Panc1 (cell line): Measurements from ENCODE around the gene RAPGEF3. TPM values are rescaled to one million over a fixed set of nuclear protein-coding genes. Genes with fewer than 3 reads are reported as not detected.

Experiments used
- ATAC-seq: fragments of 200-7000 bp; cut with Tn5 transposase; 2 replicates; pipeline ENCODE4 v1.9.1; 2020; ENCODE audit warnings: mild to moderate bottlenecking, moderate library complexity
- BruUV-seq: library from RNA; stranded (reverse); fragments of 400-500 nt; replicated peaks from 2 replicates; lab custom pipeline; 2021; lab: Mats Ljungman, UMichigan
- CTCF ChIA-PET: fragments of 300-600 bp; sonication (Branson Sonifier 250); formaldehyde crosslinking; loops from one replicate; lab custom pipeline; 2022; ENCODE audit warnings: antibody characterized with exemption; lab: Charles Lee
- POLR2A ChIA-PET: fragments of 300-600 bp; sonication (Branson Sonifier 250); formaldehyde crosslinking; loops from one replicate; lab custom pipeline; 2022; ENCODE audit warnings: antibody characterized with exemption; lab: Charles Lee
- DNase-seq: peaks from one replicate; pipeline ENCODE4 v3.0.0-alpha.2; 2010; ENCODE audit warnings: low read depth, low spot score
- H3K27ac ChIP-seq: 2 replicates; pipeline ENCODE4 v1.5.1; 2011; ENCODE audit warnings: mild to moderate bottlenecking, low read length, inconsistent platforms
- H3K27me3 ChIP-seq: fragments of 200-500 bp; sonication (Bioruptor generic); 2 replicates; pipeline ENCODE4 v1.6.0; 2014; ENCODE audit warnings: low read length, inconsistent platforms; ENCODE audit not compliant: control insufficient read depth, insufficient read depth
- H3K36me3 ChIP-seq: fragments of 200-500 bp; sonication (Bioruptor generic); 2 replicates; pipeline ENCODE4 v1.5.1; 2014; ENCODE audit warnings: inconsistent platforms, mild to moderate bottlenecking, low read length, moderate library complexity; ENCODE audit not compliant: control insufficient read depth, insufficient read depth
- H3K4me1 ChIP-seq: 2 replicates; pipeline ENCODE4 v1.5.1; 2011; ENCODE audit warnings: inconsistent platforms, mild to moderate bottlenecking, low read length, moderate library complexity; ENCODE audit not compliant: control insufficient read depth, insufficient read depth
- H3K4me3 ChIP-seq, 2 experiments: 2 replicates each; pipeline ENCODE4 v1.5.1; 2011 to 2012; ENCODE audit warnings: low read depth in 2 of 2, low read length in 2 of 2, mild to moderate bottlenecking in 2 of 2, inconsistent platforms in 1 of 2, moderate library complexity in 1 of 2
- H3K9me3 ChIP-seq: fragments of 200-500 bp; sonication (Bioruptor generic); 2 replicates; pipeline ENCODE4 v1.5.1; 2014; ENCODE audit warnings: low read depth, mild to moderate bottlenecking, inconsistent platforms, low read length, moderate library complexity; ENCODE audit not compliant: control insufficient read depth, insufficient read depth
- CTCF ChIP-seq: fragments of 450-650 bp; IDR thresholded peaks from 2 replicates; pipeline ENCODE4 v1.5.1; 2017; ENCODE audit warnings: mild to moderate bottlenecking
- POLR2AphosphoS5 ChIP-seq: IDR thresholded peaks from 2 replicates; pipeline ENCODE4 v1.6.1; 2012; ENCODE audit warnings: mild to moderate bottlenecking, low read depth, low read length, moderate library complexity
- SIN3A ChIP-seq: IDR thresholded peaks from 2 replicates; pipeline ENCODE4 v1.6.1; 2012; ENCODE audit warnings: low read depth, mild to moderate bottlenecking, low read length, moderate library complexity, borderline replicate concordance; ENCODE audit not compliant: insufficient read depth
- TCF7L2 ChIP-seq: IDR thresholded peaks from 2 replicates; pipeline ENCODE4 v1.6.1; 2011; ENCODE audit warnings: mild to moderate bottlenecking, low read depth, low read length, inconsistent platforms
- in situ Hi-C: cut with HindIII; loops from 2 replicates; pipeline ENCODE4 v1.10.0; 2016; ENCODE audit warnings: low sequenced_read_pairs, low pct_unique_long_range_greater_than_20kb
- intact Hi-C: fragments of 100-400 bp; cut with micrococcal nuclease; formaldehyde crosslinking; loops from one replicate; pipeline ENCODE4 v1.10.0; 2022; ENCODE audit not compliant: unreplicated experiment
- total RNA-seq: library from RNA; stranded (reverse); gene quantifications from one replicate; pipeline ENCODE4 v1.2.1, GENCODE V29; 2021; ENCODE audit not compliant: unreplicated experiment
- TF ChIP-seq, protein P1 (sequence below), 2 experiments: IDR thresholded peaks; 2 replicates each; pipeline ENCODE4 v1.6.1; 2011 to 2012; ENCODE audit warnings: low read depth in 2 of 2, control low read depth in 1 of 2, low read length in 1 of 2, mild to moderate bottlenecking in 1 of 2, moderate library complexity in 1 of 2; ENCODE audit not compliant: insufficient read depth in 1 of 2

The RAPGEF3 gene
- total RNA-seq, 1 experiment from 2014 or later = 5.8 TPM

GRCh38 chr12:47772094-47772660 lies 13.5 kb upstream of the RAPGEF3 start:
- in situ Hi-C loops = no loop called here
- Histone ChIP-seq H3K27ac (peak overlapping the region; percentile 78), H3K9me3 (no peaks in the 10 kb centered on the region), H3K27me3 (no peaks in the 10 kb centered on the region), H3K4me1 (peaks cover 52% of the 10 kb centered on the region), H3K36me3 (no peaks in the 10 kb centered on the region; the same call in 1 of the 2 replicates), H3K4me3 (peak overlapping the region; percentile 67 to 70; a peak in 2 of 4 replicates)
- BruUV-seq = no TSS peak
- TF ChIP-seq POLR2AphosphoS5 (no peak), TCF7L2 (no peak), SIN3A (no peak), CTCF (no peak)
- TF ChIP-seq, protein P1, sequence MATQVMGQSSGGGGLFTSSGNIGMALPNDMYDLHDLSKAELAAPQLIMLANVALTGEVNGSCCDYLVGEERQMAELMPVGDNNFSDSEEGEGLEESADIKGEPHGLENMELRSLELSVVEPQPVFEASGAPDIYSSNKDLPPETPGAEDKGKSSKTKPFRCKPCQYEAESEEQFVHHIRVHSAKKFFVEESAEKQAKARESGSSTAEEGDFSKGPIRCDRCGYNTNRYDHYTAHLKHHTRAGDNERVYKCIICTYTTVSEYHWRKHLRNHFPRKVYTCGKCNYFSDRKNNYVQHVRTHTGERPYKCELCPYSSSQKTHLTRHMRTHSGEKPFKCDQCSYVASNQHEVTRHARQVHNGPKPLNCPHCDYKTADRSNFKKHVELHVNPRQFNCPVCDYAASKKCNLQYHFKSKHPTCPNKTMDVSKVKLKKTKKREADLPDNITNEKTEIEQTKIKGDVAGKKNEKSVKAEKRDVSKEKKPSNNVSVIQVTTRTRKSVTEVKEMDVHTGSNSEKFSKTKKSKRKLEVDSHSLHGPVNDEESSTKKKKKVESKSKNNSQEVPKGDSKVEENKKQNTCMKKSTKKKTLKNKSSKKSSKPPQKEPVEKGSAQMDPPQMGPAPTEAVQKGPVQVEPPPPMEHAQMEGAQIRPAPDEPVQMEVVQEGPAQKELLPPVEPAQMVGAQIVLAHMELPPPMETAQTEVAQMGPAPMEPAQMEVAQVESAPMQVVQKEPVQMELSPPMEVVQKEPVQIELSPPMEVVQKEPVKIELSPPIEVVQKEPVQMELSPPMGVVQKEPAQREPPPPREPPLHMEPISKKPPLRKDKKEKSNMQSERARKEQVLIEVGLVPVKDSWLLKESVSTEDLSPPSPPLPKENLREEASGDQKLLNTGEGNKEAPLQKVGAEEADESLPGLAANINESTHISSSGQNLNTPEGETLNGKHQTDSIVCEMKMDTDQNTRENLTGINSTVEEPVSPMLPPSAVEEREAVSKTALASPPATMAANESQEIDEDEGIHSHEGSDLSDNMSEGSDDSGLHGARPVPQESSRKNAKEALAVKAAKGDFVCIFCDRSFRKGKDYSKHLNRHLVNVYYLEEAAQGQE (IDR thresholded peaks at IDR 0.05; ENCODE audit: insufficient read depth in 1 of 2, low read depth in 2 of 2, low read length in 1 of 2) = no peak
- DNase-seq (no peak), ATAC-seq (no peak)
- POLR2A ChIA-PET = interaction anchor here (0.6 kb wide), 1 partner anchor 67 kb away, joined by 3 read pairs; no protein-coding TSS in a partner anchor
- CTCF ChIA-PET = interaction anchor here (0.6 to 0.7 kb wide), 4 partner anchors 35 to 176 kb away, joined by 3 to 8 read pairs (median 4); no protein-coding TSS in a partner anchor
- intact Hi-C loops = no loop called here

GRCh38 chr12:47771304-47771703 lies 12.6 kb upstream of the RAPGEF3 start:
- intact Hi-C loops (no loop called here), in situ Hi-C loops (no loop called here)
- no peak overlapping the region for H3K27ac ChIP-seq
- H3K36me3 ChIP-seq = no peaks in the 10 kb centered on the region; the same call in 1 of the 2 replicates
- ATAC-seq (no peak), DNase-seq (no peak)
- no TSS peak for BruUV-seq
- ChIA-PET POLR2A (no interaction called here), CTCF (interaction anchor here (0.6 to 0.9 kb wide), 4 partner anchors 30 to 98 kb away, joined by 3 to 4 read pairs (median 3); no protein-coding TSS in a partner anchor)
- TF ChIP-seq CTCF (no peak), TCF7L2 (no peak)
- TF ChIP-seq, protein P1 (IDR thresholded peaks at IDR 0.05; ENCODE audit: insufficient read depth in 1 of 2, low read depth in 2 of 2, low read length in 1 of 2) = no peak
- no peaks in the 10 kb centered on the region for H3K27me3 ChIP-seq
- H3K4me3 ChIP-seq = no peak overlapping the region
- no peaks in the 10 kb centered on the region for H3K9me3 ChIP-seq
- peaks cover 43% of the 10 kb centered on the region for H3K4me1 ChIP-seq
